ENCODE data around the gene LGI2.

The LGI2 gene

DNA sequence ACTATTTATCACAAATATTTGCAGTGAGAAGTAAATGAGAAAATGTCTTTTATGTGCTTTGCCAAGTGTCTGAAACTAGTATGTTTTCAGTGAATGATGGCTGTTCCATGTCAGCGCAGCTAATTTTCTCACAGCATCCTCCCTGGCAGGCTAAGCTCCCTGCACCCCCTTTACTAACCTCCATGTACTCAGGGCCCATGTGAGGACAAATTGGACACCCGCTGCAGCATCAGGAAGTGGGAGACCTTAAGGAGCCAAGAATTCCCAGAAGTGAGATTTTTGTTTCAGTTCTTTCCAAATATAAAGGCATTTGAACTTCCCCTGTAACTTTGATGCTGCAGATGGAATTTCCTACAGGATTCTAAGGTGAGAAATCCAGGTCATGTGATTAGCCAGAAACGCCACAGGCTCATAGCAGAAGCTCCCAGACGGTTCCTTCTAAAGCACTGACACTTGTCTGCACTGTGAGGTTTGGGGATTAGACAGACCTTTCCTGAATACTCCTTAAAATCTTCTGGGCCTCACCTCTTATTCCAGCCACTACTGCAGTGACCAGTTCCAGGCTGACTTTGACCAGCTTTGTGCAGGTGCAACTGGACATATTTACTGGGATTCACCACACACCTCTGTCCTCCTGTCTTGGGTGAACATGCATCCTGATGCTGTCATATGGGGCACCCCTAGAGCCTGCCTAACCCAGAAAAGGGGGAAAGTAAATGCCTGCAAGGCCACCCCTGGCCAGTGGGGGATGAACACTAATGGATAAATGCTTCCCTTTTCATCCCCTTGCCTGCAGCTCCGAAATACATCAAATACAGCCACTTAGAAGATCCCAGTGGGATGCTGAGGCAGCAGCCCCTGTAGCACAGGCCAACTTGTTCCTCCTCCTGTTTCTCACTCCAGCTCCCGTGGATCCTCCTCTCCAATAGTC lies 45.9 kb downstream of the LGI2 start:
- H3K4me3 ChIP-seq (ENCODE audit: low read depth, low read length) = no peak overlapping the region
- H4K91ac ChIP-seq (ENCODE audit: low read depth, low read length) = no peak overlapping the region
- no peak overlapping the region for H2BK120ac ChIP-seq (ENCODE audit: insufficient read depth, low read length, poor library complexity)
- H3K9me3 ChIP-seq (ENCODE audit: insufficient read depth, low read depth, low read length) = no peaks in the 10 kb centered on the region
- H3K27me3 ChIP-seq (ENCODE audit: insufficient read depth, low read length) = no peaks in the 10 kb centered on the region
- H3K4me1 ChIP-seq (ENCODE audit: control insufficient read depth in 1 of 2, insufficient read depth in 2 of 2, low read length in 2 of 2) = peaks cover 0 to 3% of the 10 kb centered on the region in 2 experiments
- H3K23ac ChIP-seq (ENCODE audit: low read length) = no peak overlapping the region
- no peak overlapping the region for H4K8ac ChIP-seq (ENCODE audit: low read depth, low read length)
- no peaks in the 10 kb centered on the region for H3K79me2 ChIP-seq (ENCODE audit: control insufficient read depth, insufficient read depth, low read length, poor library complexity)
- no peak overlapping the region for H3K18ac ChIP-seq (ENCODE audit: low read length)
- no peaks in the 10 kb centered on the region for H3K79me1 ChIP-seq (ENCODE audit: low read length)
- H4K12ac ChIP-seq (ENCODE audit: low read depth, low read length) = no peak overlapping the region
- no peak overlapping the region for H3K4ac ChIP-seq (ENCODE audit: low read depth, low read length)
- no peak overlapping the region for H3K14ac ChIP-seq (ENCODE audit: low read length)
- no peak overlapping the region for H2AK5ac ChIP-seq (ENCODE audit: low read length)
- no peak overlapping the region for H3K27ac ChIP-seq (ENCODE audit: low read depth, low read length)
- H2BK5ac ChIP-seq (ENCODE audit: low read depth, low read length, poor library complexity) = no peak overlapping the region
- H3K36me3 ChIP-seq (ENCODE audit: control insufficient read depth in 1 of 2, insufficient read depth in 2 of 2, low read length in 2 of 2) = no peaks in the 10 kb centered on the region
- DNase-seq = peak in 1 of 2 donors; percentile 27
- no peak overlapping the region for H3K4me2 ChIP-seq (ENCODE audit: low read length)
- no peak overlapping the region for H2AFZ ChIP-seq (ENCODE audit: insufficient read depth, low read length, poor library complexity)
- no peak overlapping the region for H3K9ac ChIP-seq (ENCODE audit: low read length)
- H2BK12ac ChIP-seq (ENCODE audit: low read length) = no peak overlapping the region
- no CpG with 5 or more reads among the region's 6 CpGs for WGBS (ENCODE audit: extremely low coverage, insufficient coverage, insufficient read length)

DNA sequence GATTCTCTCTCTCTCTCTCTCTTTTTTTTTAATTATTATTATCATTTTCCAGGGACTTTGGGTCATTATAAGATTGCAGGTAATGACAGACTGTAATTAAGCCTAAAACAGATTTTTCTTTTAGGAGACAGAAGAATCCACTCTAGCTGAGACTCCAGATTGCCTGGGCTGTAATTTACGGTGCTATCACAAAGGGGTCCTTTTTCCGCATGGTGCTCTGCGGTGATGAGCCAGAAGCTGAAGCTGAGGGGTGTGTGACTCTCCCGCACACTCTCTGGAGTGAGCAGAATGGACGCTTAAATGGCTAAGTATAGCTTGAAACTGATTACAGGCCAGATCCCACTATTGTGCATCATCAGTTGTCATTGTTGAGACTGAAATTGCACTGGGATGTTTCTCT lies 50.0 kb downstream of the LGI2 start:
- H3K27me3 ChIP-seq (ENCODE audit: insufficient read depth, low read length) = no peaks in the 10 kb centered on the region
- no peak overlapping the region for H4K8ac ChIP-seq (ENCODE audit: low read depth, low read length)
- H3K4ac ChIP-seq (ENCODE audit: low read depth, low read length) = no peak overlapping the region
- no peak overlapping the region for H3K4me2 ChIP-seq (ENCODE audit: low read length)
- no peak overlapping the region for H2BK12ac ChIP-seq (ENCODE audit: low read length)
- DNase-seq = no peak
- no peak overlapping the region for H3K4me3 ChIP-seq (ENCODE audit: low read depth, low read length)
- no peak overlapping the region for H2BK120ac ChIP-seq (ENCODE audit: insufficient read depth, low read length, poor library complexity)
- no peak overlapping the region for H2AK5ac ChIP-seq (ENCODE audit: low read length)
- no peak overlapping the region for H4K12ac ChIP-seq (ENCODE audit: low read depth, low read length)
- no peak overlapping the region for H3K9ac ChIP-seq (ENCODE audit: low read length)
- H3K23ac ChIP-seq (ENCODE audit: low read length) = no peak overlapping the region
- H3K18ac ChIP-seq (ENCODE audit: low read length) = no peak overlapping the region
- no peak overlapping the region for H3K14ac ChIP-seq (ENCODE audit: low read length)
- H4K91ac ChIP-seq (ENCODE audit: low read depth, low read length) = no peak overlapping the region
- H2AFZ ChIP-seq (ENCODE audit: insufficient read depth, low read length, poor library complexity) = no peak overlapping the region
- no peak overlapping the region for H3K27ac ChIP-seq (ENCODE audit: low read depth, low read length)
- H2BK5ac ChIP-seq (ENCODE audit: low read depth, low read length, poor library complexity) = no peak overlapping the region
- H3K79me1 ChIP-seq (ENCODE audit: low read length) = no peaks in the 10 kb centered on the region
- H3K9me3 ChIP-seq (ENCODE audit: insufficient read depth, low read depth, low read length) = no peaks in the 10 kb centered on the region
- no CpG with 5 or more reads among the region's 5 CpGs for WGBS (ENCODE audit: extremely low coverage, insufficient coverage, insufficient read length)
- H3K79me2 ChIP-seq (ENCODE audit: control insufficient read depth, insufficient read depth, low read length, poor library complexity) = no peaks in the 10 kb centered on the region
- H3K36me3 ChIP-seq (ENCODE audit: control insufficient read depth in 1 of 2, insufficient read depth in 2 of 2, low read length in 2 of 2) = no peaks in the 10 kb centered on the region
- H3K4me1 ChIP-seq (ENCODE audit: control insufficient read depth in 1 of 2, insufficient read depth in 2 of 2, low read length in 2 of 2) = peaks cover 0 to 3% of the 10 kb centered on the region in 2 experiments

DNA sequence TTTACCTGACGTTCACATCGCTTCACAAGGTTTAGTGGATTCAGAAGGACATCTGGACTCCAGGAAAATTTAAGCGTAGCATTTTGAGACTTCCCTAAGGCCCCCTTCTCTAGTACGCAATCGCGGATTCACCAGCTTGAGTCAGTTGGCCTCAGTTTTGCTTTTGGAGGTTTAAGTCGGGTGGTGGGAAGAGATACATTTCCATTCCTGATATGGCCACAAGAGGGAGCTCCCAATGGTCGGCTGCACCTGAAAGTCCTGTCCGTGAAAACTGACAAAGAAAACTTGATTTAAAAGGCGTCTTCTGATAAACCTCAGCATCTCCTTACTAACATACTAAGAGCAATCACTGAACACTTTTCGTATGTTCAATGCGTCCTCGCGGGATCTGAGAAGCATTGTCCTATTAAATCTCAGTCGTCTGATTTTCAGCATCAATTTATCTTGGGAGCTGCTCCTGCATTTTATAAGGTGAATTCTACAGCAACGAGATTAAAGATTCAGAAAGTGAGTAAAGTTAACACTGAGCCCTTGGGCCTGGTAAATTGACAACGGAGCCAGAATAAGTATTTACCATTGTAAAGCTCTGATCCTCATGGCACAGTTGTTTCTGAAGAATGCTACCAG lies 50.6 kb downstream of the LGI2 start:
- no peak overlapping the region for H3K18ac ChIP-seq (ENCODE audit: low read length)
- no peak overlapping the region for H3K4ac ChIP-seq (ENCODE audit: low read depth, low read length)
- H4K12ac ChIP-seq (ENCODE audit: low read depth, low read length) = no peak overlapping the region
- H3K4me2 ChIP-seq (ENCODE audit: low read length) = no peak overlapping the region
- no peak overlapping the region for H3K23ac ChIP-seq (ENCODE audit: low read length)
- H4K8ac ChIP-seq (ENCODE audit: low read depth, low read length) = no peak overlapping the region
- no peak overlapping the region for H2BK5ac ChIP-seq (ENCODE audit: low read depth, low read length, poor library complexity)
- no peak overlapping the region for H2BK120ac ChIP-seq (ENCODE audit: insufficient read depth, low read length, poor library complexity)
- no peak overlapping the region for H3K9ac ChIP-seq (ENCODE audit: low read length)
- no peak overlapping the region for H3K27ac ChIP-seq (ENCODE audit: low read depth, low read length)
- no peaks in the 10 kb centered on the region for H3K9me3 ChIP-seq (ENCODE audit: insufficient read depth, low read depth, low read length)
- H3K36me3 ChIP-seq (ENCODE audit: control insufficient read depth in 1 of 2, insufficient read depth in 2 of 2, low read length in 2 of 2) = no peaks in the 10 kb centered on the region
- H3K27me3 ChIP-seq (ENCODE audit: insufficient read depth, low read length) = no peaks in the 10 kb centered on the region
- H4K91ac ChIP-seq (ENCODE audit: low read depth, low read length) = no peak overlapping the region
- DNase-seq = peak; percentile 54 to 77
- H2AK5ac ChIP-seq (ENCODE audit: low read length) = no peak overlapping the region
- no peak overlapping the region for H2BK12ac ChIP-seq (ENCODE audit: low read length)
- no peak overlapping the region for H3K4me3 ChIP-seq (ENCODE audit: low read depth, low read length)
- no CpG with 5 or more reads among the region's 17 CpGs for WGBS (ENCODE audit: extremely low coverage, insufficient coverage, insufficient read length)
- H3K14ac ChIP-seq (ENCODE audit: low read length) = no peak overlapping the region
- H3K79me2 ChIP-seq (ENCODE audit: control insufficient read depth, insufficient read depth, low read length, poor library complexity) = no peaks in the 10 kb centered on the region
- peaks cover 0 to 3% of the 10 kb centered on the region in 2 experiments for H3K4me1 ChIP-seq (ENCODE audit: control insufficient read depth in 1 of 2, insufficient read depth in 2 of 2, low read length in 2 of 2)
- H3K79me1 ChIP-seq (ENCODE audit: low read length) = no peaks in the 10 kb centered on the region
- no peak overlapping the region for H2AFZ ChIP-seq (ENCODE audit: insufficient read depth, low read length, poor library complexity)

DNA sequence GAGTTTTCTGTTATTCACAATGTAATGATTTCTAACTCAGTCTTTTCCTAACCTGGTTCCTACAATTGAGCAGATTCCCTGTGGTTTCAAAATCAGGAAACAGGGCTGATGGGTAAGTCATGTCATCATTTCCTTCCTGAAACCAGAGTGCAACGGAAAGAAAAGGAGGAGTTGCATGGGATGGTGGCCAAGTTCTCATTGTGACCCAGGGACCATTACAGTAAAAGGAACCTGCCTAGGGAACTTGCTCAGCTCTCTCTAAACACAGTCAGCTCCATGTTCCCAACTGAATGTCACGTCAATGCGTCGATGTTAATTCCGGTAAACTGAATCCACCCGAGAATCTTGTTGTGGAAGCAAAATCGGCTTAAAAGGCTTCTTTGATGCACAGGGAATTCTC lies 51.2 kb downstream of the LGI2 start:
- no peak overlapping the region for H2BK12ac ChIP-seq (ENCODE audit: low read length)
- no peak overlapping the region for H2AFZ ChIP-seq (ENCODE audit: insufficient read depth, low read length, poor library complexity)
- H4K12ac ChIP-seq (ENCODE audit: low read depth, low read length) = no peak overlapping the region
- H3K79me1 ChIP-seq (ENCODE audit: low read length) = no peaks in the 10 kb centered on the region
- no peak overlapping the region for H2BK120ac ChIP-seq (ENCODE audit: insufficient read depth, low read length, poor library complexity)
- H3K27me3 ChIP-seq (ENCODE audit: insufficient read depth, low read length) = no peaks in the 10 kb centered on the region
- H3K14ac ChIP-seq (ENCODE audit: low read length) = no peak overlapping the region
- no peak overlapping the region for H4K91ac ChIP-seq (ENCODE audit: low read depth, low read length)
- no peak overlapping the region for H4K8ac ChIP-seq (ENCODE audit: low read depth, low read length)
- no peak overlapping the region for H2BK5ac ChIP-seq (ENCODE audit: low read depth, low read length, poor library complexity)
- H3K27ac ChIP-seq (ENCODE audit: low read depth, low read length) = no peak overlapping the region
- no peak overlapping the region for H3K4ac ChIP-seq (ENCODE audit: low read depth, low read length)
- H3K79me2 ChIP-seq (ENCODE audit: control insufficient read depth, insufficient read depth, low read length, poor library complexity) = no peaks in the 10 kb centered on the region
- WGBS (ENCODE audit: extremely low coverage, insufficient coverage, insufficient read length) = no CpG with 5 or more reads among the region's 7 CpGs
- H3K23ac ChIP-seq (ENCODE audit: low read length) = no peak overlapping the region
- no peak overlapping the region for H3K18ac ChIP-seq (ENCODE audit: low read length)
- peak in 1 of 2 donors; percentile 39 for DNase-seq
- no peak overlapping the region for H3K4me2 ChIP-seq (ENCODE audit: low read length)
- no peak overlapping the region for H3K9ac ChIP-seq (ENCODE audit: low read length)
- no peak overlapping the region for H2AK5ac ChIP-seq (ENCODE audit: low read length)
- H3K4me1 ChIP-seq (ENCODE audit: control insufficient read depth in 1 of 2, insufficient read depth in 2 of 2, low read length in 2 of 2) = peaks cover 0 to 3% of the 10 kb centered on the region in 2 experiments
- H3K9me3 ChIP-seq (ENCODE audit: insufficient read depth, low read depth, low read length) = no peaks in the 10 kb centered on the region
- no peak overlapping the region for H3K4me3 ChIP-seq (ENCODE audit: low read depth, low read length)
- H3K36me3 ChIP-seq (ENCODE audit: control insufficient read depth in 1 of 2, insufficient read depth in 2 of 2, low read length in 2 of 2) = no peaks in the 10 kb centered on the region
